Aorta (tissue), 5 donors: ENCODE data around the gene CSAG3. TPM values are rescaled to one million over a fixed set of nuclear protein-coding genes. Genes with fewer than 3 reads are reported as not detected.
"Not testable (repeated sequence)": the region's sequence is repeated elsewhere in the genome, so short reads cannot be mapped to it uniquely, and the experiment has no call there.

Experiments used
- ATAC-seq: fragments of 200-7000 bp; cut with Tn5 transposase; one replicate; pipeline ENCODE4 v1.9.1; 2022; ENCODE audit warnings: moderate library complexity; ENCODE audit not compliant: low FRiP score
- DNase-seq, 2 donors: peaks; one replicate each; pipeline ENCODE4 v3.0.0-alpha.2; 2020
- H3K27ac ChIP-seq, 2 donors: one replicate each; pipeline ENCODE4 v1.5.1; 2013; ENCODE audit warnings: low read length in 2 of 2, mild to moderate bottlenecking in 2 of 2, moderate library complexity in 2 of 2, control low read depth in 1 of 2, inconsistent platforms in 1 of 2, low read depth in 1 of 2
- H3K27me3 ChIP-seq, 2 donors: one replicate each; pipeline ENCODE4 v1.6.1; 2013; ENCODE audit warnings: control low read depth in 1 of 2, low read length in 1 of 2, mild to moderate bottlenecking in 1 of 2, moderate library complexity in 1 of 2; ENCODE audit not compliant: insufficient read depth in 2 of 2, control insufficient read depth in 1 of 2
- H3K36me3 ChIP-seq, 2 donors: one replicate each; pipeline ENCODE4 v1.6.1; 2013; ENCODE audit warnings: control low read depth in 1 of 2, low read length in 1 of 2, mild to moderate bottlenecking in 1 of 2; ENCODE audit not compliant: insufficient read depth in 2 of 2, control insufficient read depth in 1 of 2
- H3K4me1 ChIP-seq, 2 donors: one replicate each; pipeline ENCODE4 v1.6.1; 2013; ENCODE audit warnings: low read length in 2 of 2, control low read depth in 1 of 2, mild to moderate bottlenecking in 1 of 2, moderate library complexity in 1 of 2; ENCODE audit not compliant: insufficient read depth in 2 of 2, control insufficient read depth in 1 of 2
- H3K4me3 ChIP-seq, 2 donors: one replicate each; pipeline ENCODE4 v1.5.1; 2013; ENCODE audit warnings: low read length in 2 of 2, control low read depth in 1 of 2, mild to moderate bottlenecking in 1 of 2
- H3K9me3 ChIP-seq: one replicate; pipeline ENCODE4 v1.6.1; 2013; ENCODE audit warnings: mild to moderate bottlenecking, low read length; ENCODE audit not compliant: control insufficient read depth
- WGBS, 2 donors: extraction: QIAGEN DNeasy Blood & Tissue Kit; methylation state at CpG; one replicate each; pipeline ENCODE4 v1.1.7; 2013; 5-methylcytosine and 5-hydroxymethylcytosine counted together
- intact Hi-C, 2 donors: fragments of 100-400 bp; cut with DNase I; formaldehyde crosslinking; loops; one replicate each; pipeline versions ENCODE4 v1.14.2 to v1.15.0; 2022
- polyA plus RNA-seq, 2 donors: library from polyadenylated mRNA; stranded (reverse); fragments of 200-250 nt; gene quantifications; one replicate each; pipeline ENCODE4 v1.2.3, GENCODE V29; 2013
- total RNA-seq, 2 donors: library from RNA; stranded (reverse); fragmentation: NEBNext Ultra II Directional; extraction: Animal tissue kit (Norgen Biotek cat#: 25700); gene quantifications; one replicate each; pipeline ENCODE4 v1.2.1, GENCODE V29; 2021
- donor health status: healthy with polysubstance abuse.
- donor health status: Bipolar disorder and iron deficiency.
- donor health status: DM: no; HTN: no; CAD: no.
- donor health status: DM: no; HTN: no; CAD: no.
- donor health status: DM: yes; HTN: yes; CAD: no.

Gene CSAG3
- total and polyA plus RNA-seq, 4 donors: not detected

DNA sequence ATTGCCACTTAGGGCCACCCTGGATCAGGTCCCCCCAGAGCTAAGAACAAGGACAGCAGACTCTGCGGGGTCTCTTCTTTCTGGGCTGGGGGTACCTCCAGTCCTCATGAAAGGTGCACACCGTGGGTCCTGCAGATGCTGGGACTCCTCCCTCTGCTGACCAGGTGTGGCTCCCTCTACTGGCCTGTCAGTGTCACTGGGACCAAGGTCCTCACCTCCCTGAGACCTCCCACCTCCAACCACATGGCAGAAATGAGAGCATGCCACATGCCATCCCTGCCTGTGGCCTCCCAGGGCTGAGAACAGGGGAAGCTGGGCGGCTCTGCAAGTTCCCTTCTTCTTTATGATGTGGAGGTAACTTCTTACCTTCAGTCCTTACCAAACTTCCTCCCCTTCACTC is 28.0 kb downstream of the CSAG3 start:
- H3K36me3 ChIP-seq, ATAC-seq, H3K27ac ChIP-seq, H3K27me3 ChIP-seq, intact Hi-C loops, DNase-seq, H3K4me3 ChIP-seq, H3K9me3 ChIP-seq, H3K4me1 ChIP-seq: not testable (repeated sequence)
- WGBS, 2 donors: no CpG with 5 or more reads among the region's 3 CpGs

- no peak overlapping the region for H3K4me3 ChIP-seq
- H3K36me3 ChIP-seq: no peaks in the 10 kb centered on the region
- no peak for DNase-seq
- ATAC-seq: no peak
- no peaks in the 10 kb centered on the region for H3K27me3 ChIP-seq
- no peak overlapping the region for H3K27ac ChIP-seq
- no peaks in the 10 kb centered on the region for H3K9me3 ChIP-seq
- WGBS, 2 donors: 62 to 81% methylated on average over 1 of the region's 1 CpG
- no peaks in the 10 kb centered on the region for H3K4me1 ChIP-seq
- intact Hi-C loops: no loop called here
Measured at GRCh38 chrX:152798945-152799344, 39.9 kb downstream of the CSAG3 start.

GRCh38 chrX:152806035-152806434 is 47.0 kb downstream of the CSAG3 start:
- H3K27ac ChIP-seq: no peak overlapping the region
- no peak for DNase-seq
- H3K4me3 ChIP-seq: no peak overlapping the region
- H3K27me3 ChIP-seq: no peaks in the 10 kb centered on the region
- intact Hi-C loops: no loop called here
- H3K36me3 ChIP-seq: no peaks in the 10 kb centered on the region
- WGBS, 2 donors: 62 to 72% methylated on average over 4 of the region's 4 CpGs
- H3K4me1 ChIP-seq: no peaks in the 10 kb centered on the region
- no peaks in the 10 kb centered on the region for H3K9me3 ChIP-seq
- ATAC-seq: no peak

Other genes with a start within 250 kb of the CSAG3 start
- gene GABRQ, start 121.3 kb upstream of the CSAG3 start, total RNA-seq: under 1 TPM in 1 of 2 donors, not detected in 1; 0.06 TPM
- gene GABRQ, start 121.3 kb upstream of the CSAG3 start, polyA plus RNA-seq: not detected
- gene MAGEA3, start 60.4 kb upstream of the CSAG3 start, total RNA-seq: not detected
- not detected for gene MAGEA3, start 60.4 kb upstream of the CSAG3 start, polyA plus RNA-seq
- gene CSAG2, start 49.9 kb upstream of the CSAG3 start, total RNA-seq: not detected
- not detected for gene CSAG2, start 49.9 kb upstream of the CSAG3 start, polyA plus RNA-seq
- gene MAGEA2B, start 44.6 kb upstream of the CSAG3 start, total RNA-seq: not detected
- not detected for gene MAGEA2B, start 44.6 kb upstream of the CSAG3 start, polyA plus RNA-seq
- gene CSAG1, start 25.5 kb upstream of the CSAG3 start, total RNA-seq: not detected
- not detected for gene CSAG1, start 25.5 kb upstream of the CSAG3 start, polyA plus RNA-seq
- not detected for gene MAGEA12, start 25.5 kb upstream of the CSAG3 start, total RNA-seq
- gene MAGEA12, start 25.5 kb upstream of the CSAG3 start, polyA plus RNA-seq: not detected
- not detected for gene MAGEA2, start 5.4 kb upstream of the CSAG3 start, total RNA-seq
- not detected for gene MAGEA2, start 5.4 kb upstream of the CSAG3 start, polyA plus RNA-seq
- not detected for gene MAGEA6, start 10.5 kb downstream of the CSAG3 start, total RNA-seq
- gene MAGEA6, start 10.5 kb downstream of the CSAG3 start, polyA plus RNA-seq: not detected
- 10 to 100 TPM; 22.1 to 22.8 TPM for gene CETN2, start 71.5 kb downstream of the CSAG3 start, total RNA-seq
- 10 to 100 TPM; 38.7 to 38.9 TPM for gene CETN2, start 71.5 kb downstream of the CSAG3 start, polyA plus RNA-seq
- 1 to 10 TPM; 8.1 to 9.4 TPM for gene NSDHL, start 71.8 kb downstream of the CSAG3 start, total RNA-seq
- gene NSDHL, start 71.8 kb downstream of the CSAG3 start, polyA plus RNA-seq: 10 to 100 TPM; 10.0 to 10.1 TPM
- gene ZNF185, start 138.8 kb downstream of the CSAG3 start, total RNA-seq: 10 to 100 TPM in 1 of 2 donors, 1 to 10 TPM in 1; 8.0 to 13.5 TPM
- gene ZNF185, start 138.8 kb downstream of the CSAG3 start, polyA plus RNA-seq: 1 to 10 TPM; 2.6 to 4.8 TPM
- not detected for gene PNMA5, start 234.9 kb downstream of the CSAG3 start, total RNA-seq
- not detected for gene PNMA5, start 234.9 kb downstream of the CSAG3 start, polyA plus RNA-seq